LNCaP clone FGC (cell line): Measurements from ENCODE around the gene PRKCE.

Source experiments
- DNase-seq: peaks from one replicate; pipeline ENCODE4 v3.0.0-alpha.2; 2011; ENCODE audit warnings: low read depth
- H3K4me3 ChIP-seq: 2 replicates; pipeline ENCODE4 v1.5.1; 2011; ENCODE audit warnings: mild to moderate bottlenecking, low read depth, low read length, control low read depth
- TF ChIP-seq, protein P1 (sequence below): IDR thresholded peaks from 2 replicates; pipeline ENCODE4 v1.5.1; 2012; ENCODE audit warnings: mild to moderate bottlenecking; ENCODE audit not compliant: control insufficient read depth, insufficient read depth; ENCODE audit errors: extremely low read depth

PRKCE gene

GRCh38 chr2:45826884-45827635, 175.6 kb downstream of the PRKCE start:
- H3K4me3 ChIP-seq, result no peak overlapping the region
- no peak for DNase-seq
- TF ChIP-seq, protein P1, sequence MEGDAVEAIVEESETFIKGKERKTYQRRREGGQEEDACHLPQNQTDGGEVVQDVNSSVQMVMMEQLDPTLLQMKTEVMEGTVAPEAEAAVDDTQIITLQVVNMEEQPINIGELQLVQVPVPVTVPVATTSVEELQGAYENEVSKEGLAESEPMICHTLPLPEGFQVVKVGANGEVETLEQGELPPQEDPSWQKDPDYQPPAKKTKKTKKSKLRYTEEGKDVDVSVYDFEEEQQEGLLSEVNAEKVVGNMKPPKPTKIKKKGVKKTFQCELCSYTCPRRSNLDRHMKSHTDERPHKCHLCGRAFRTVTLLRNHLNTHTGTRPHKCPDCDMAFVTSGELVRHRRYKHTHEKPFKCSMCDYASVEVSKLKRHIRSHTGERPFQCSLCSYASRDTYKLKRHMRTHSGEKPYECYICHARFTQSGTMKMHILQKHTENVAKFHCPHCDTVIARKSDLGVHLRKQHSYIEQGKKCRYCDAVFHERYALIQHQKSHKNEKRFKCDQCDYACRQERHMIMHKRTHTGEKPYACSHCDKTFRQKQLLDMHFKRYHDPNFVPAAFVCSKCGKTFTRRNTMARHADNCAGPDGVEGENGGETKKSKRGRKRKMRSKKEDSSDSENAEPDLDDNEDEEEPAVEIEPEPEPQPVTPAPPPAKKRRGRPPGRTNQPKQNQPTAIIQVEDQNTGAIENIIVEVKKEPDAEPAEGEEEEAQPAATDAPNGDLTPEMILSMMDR, result no peak

DNA sequence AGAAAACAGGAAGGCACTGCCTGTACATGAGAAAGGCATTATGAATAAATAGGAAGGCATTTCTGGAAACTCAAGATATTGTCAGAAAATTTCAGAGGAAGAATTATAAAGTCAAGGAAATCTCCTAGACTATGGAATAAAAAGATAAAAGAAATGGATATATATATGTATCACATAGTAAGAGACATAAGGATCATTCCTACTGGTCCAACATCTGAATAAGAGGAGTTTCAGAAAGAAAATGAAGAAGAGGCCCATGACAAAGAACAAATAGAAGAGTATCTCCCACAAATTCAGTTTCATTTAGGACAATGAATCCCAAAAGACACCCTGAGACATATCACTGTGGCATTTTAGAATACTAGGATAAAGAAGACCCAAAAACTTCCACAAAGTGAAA, 178.8 kb downstream of the PRKCE start:
- TF ChIP-seq, protein P1, result no peak
- H3K4me3 ChIP-seq, result no peak overlapping the region
- DNase-seq, result no peak

GRCh38 chr2:45833301-45833967, 182.0 kb downstream of the PRKCE start:
- TF ChIP-seq, protein P1, result no peak
- H3K4me3 ChIP-seq, result no peak overlapping the region
- no peak for DNase-seq

DNA sequence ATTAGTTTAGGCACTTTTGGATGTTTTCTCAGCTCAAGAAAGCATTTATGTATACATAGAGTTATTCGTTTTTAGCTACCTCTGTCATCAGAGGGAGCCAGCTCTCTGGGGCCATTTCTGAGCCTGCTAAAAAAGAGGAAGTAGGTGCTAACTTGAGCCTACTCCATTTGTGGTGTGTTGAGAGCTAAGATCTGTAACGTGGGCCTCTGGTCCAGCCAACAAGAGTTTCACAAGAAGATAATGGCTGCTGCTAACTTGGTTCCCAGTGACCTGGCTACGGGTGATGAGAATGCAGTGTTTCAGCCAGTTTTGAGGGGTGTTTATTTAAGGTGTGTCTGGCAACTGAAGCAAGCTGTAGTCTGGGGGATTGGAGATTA, 182.5 kb downstream of the PRKCE start:
- no peak overlapping the region for H3K4me3 ChIP-seq
- TF ChIP-seq, protein P1, result no peak
- DNase-seq, result no peak

DNA sequence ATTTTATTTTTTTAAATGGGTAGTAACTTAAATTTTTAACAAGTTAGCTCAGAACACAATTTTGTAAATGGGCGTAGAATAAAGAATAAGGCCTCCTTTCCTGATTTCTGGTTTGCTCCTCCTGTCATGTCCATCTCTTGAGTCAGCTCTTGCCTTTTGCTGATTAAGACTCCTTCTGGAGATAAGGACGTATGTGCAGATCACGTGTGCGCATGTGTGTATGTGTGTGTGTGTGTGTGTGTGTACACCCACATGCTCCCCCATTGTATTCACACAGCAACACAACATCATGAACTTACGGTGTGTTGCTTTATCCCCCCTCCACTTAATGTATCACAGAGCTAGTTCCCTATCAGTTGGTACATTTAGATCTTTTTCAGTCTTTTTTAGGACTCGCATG, 182.9 kb downstream of the PRKCE start:
- no peak overlapping the region for H3K4me3 ChIP-seq

DNA sequence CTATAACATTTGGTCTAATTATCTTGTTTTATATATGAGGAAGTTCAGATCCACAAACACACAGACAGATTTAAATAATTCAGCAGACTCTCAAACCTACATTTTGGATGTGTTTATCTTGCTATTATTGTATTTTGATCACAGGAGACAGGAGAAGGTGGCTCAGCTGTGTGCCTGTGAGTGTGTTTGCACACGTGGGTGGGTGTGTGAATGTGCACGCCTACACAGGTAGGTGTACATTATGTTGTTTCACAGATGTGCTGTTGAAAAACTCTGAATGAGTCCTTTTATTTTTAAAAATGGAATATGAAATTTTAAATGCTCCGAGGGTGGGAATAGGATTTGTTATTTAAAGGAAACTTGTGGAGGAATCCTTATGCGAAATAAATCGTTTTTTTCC, 183.4 kb downstream of the PRKCE start:
- no peak for DNase-seq
- TF ChIP-seq, protein P1, result no peak
- H3K4me3 ChIP-seq, result no peak overlapping the region

More for the DNA sequence above, 182.9 kb downstream of the PRKCE start:
- TF ChIP-seq, protein P1, result no peak
- no peak for DNase-seq
